HG03442 (cell line): Measurements from ENCODE around the gene ZNF692.
"Not testable (repeated sequence)": the region's sequence is repeated elsewhere in the genome, so short reads cannot be mapped to it uniquely, and the experiment has no call there.

Experiments
- ATAC-seq: cut with Tn5 transposase; IDR thresholded peaks from one replicate; pipeline ENCODE4 v1.9.1; 2021; ENCODE audit warnings: mild to moderate bottlenecking, moderate library complexity; ENCODE audit not compliant: unreplicated experiment

Gene ZNF692

DNA sequence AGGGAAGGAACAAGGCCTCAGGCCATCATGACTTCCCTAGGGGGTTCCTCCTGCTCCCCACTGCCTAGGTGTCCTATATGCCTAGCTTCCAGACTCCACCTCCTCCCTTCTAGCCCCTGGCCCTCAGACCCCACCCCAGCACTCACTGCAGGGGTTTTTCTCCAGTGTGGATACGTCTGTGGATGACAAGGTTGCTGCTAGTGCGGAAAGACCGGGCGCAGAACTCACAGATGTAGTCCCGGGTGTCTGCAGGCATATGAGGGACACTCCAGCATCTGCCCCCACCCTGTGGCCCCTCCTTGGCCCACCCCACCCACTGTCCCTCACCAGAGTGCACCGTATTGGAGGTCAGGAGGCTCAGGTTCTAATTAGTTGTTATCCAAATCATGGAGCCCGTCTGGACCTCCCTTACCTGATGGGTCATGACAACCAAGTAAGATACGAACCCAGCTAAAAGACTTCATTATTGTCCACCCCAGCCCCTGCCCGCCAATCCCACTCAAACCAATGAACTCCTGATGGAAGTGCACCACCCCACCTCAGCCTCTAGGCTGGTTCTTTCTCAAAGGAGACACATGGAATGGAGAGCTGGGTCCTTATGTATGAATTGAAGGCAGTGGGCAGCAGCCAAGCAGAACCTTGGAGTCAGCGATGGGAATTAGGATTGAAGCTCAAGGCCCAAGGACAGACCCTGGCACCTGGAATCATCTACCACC lies 8.2 kb downstream of the ZNF692 start:
- ATAC-seq = no peak

DNA sequence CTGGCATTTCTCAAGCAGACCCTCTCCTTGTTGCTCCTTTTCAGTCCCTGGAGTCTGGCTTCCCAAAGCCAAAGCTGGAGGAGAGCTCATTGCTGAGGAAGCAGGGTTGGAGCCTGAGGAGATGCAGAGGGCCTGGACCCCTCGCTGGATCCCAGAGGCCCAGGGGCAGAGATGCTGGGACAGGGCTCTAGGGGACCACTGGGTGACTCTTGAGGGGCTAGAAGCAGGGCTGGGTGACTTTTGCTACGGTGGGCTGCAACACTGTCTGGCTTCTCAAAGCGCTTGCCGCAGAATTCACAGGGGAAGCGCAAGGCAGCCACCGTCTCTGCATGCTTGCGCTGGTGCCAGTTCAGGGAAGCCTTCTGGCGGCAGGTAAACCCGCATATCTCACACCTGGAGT lies 8.8 kb downstream of the ZNF692 start:
- ATAC-seq = no peak

DNA sequence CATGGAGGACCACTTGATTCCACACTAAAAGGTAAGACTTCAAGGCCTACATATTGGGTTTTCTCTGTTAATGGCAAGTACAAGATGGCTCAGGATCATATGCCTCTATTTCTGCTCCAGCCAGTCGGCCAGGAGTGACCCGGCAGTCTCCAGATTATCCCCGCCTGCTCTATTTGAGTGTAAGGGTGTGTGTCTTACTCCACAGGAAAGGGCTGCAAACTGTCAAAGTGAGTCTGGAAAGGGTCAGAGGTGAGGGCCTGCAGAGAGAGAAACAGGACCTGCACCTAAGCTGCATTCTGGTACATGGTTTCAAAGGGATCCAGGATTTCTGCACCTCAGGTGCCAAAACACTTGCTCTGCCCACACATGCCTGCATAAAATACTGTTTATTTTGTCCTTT lies 9.2 kb downstream of the ZNF692 start:
- no peak for ATAC-seq

DNA sequence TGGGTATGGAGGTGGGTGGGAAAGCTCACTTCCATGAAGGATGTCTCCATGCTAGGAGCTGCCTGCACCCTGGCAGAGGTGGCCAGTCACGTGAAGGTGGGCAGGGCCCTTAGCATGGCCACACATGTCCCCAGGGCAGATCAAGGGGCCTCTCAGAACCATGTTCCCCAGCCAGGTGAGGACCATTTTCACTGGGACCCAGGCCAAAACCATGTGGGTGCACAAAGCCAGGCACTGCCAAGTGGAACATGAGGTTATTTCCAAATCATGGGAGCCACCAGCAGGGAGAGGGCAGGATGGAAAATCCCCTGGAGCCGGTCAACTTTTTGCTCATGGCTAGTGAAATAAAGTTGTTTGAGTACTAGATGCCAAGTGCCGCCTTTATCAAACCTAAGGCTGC lies 9.7 kb downstream of the ZNF692 start:
- no peak for ATAC-seq

DNA sequence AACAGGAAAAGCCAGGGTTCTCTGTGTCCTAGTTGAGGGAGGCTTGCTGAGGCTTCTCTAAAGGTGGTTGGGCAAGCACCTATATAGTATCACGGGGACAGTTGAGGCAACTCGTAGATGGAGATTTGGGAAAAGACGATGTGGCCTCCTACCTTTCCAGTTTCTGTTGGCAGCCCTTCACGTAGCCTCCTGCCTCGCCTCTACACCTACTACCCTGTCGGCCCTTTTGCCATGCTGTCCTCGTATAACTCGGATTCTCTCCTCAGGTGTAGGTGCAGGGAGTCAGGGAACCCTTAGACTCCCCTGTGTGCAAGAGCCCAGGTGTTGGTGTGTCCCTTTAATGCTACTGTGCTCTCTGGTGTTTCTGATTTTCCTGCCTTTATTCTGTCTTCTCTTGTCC lies 10.3 kb downstream of the ZNF692 start:
- no peak for ATAC-seq

DNA sequence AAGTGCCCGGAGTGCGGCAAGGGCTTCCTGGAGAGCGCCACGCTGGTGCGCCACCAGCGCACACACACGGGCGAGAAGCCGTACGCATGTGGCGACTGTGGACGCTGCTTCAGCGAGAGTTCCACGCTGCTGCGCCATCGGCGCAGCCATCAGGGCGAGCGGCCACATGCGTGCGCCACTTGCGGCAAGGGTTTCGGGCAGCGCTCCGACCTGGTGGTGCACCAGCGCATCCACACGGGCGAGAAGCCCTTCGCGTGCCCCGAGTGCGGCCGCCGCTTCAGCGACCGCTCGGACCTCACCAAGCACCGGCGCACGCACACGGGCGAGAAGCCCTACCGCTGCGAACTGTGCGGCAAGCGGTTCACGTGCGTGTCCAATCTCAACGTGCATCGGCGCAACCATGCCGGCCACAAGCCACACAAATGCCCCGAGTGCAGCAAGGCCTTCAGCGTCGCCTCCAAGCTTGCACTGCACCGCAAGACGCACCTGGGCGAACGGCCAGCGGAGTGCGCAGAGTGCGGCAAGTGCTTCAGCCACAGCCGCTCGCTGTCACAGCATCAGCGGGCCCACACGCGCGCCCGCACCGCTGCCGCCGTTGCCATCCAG lies 10.8 kb downstream of the ZNF692 start:
- no peak for ATAC-seq

DNA sequence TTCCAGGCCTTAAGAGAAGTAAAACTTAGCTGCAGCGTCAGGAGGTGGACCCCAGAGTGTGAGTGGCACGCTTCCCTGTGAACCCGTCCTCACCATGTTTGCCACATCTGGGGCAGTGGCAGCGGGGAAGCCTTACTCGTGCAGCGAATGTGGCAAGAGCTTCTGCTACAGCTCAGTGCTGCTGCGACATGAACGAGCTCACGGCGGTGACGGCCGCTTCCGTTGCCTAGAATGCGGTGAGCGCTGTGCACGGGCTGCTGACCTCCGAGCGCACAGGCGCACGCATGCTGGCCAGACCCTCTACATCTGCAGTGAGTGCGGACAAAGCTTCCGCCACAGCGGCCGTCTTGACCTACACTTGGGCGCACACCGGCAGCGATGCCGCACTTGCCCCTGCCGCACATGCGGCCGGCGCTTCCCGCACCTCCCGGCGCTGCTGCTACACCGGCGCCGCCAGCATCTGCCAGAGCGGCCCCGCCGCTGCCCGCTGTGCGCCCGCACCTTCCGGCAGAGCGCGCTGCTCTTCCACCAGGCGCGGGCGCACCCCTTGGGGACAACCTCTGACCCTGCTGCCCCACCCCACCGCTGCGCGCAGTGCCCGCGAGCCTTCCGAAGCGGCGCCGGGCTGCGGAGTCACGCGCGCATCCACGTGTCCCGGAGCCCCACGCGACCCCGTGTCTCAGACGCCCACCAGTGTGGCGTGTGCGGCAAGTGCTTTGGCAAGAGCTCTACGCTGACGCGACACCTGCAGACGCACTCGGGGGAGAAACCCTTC lies 11.5 kb downstream of the ZNF692 start:
- ATAC-seq = no peak

DNA sequence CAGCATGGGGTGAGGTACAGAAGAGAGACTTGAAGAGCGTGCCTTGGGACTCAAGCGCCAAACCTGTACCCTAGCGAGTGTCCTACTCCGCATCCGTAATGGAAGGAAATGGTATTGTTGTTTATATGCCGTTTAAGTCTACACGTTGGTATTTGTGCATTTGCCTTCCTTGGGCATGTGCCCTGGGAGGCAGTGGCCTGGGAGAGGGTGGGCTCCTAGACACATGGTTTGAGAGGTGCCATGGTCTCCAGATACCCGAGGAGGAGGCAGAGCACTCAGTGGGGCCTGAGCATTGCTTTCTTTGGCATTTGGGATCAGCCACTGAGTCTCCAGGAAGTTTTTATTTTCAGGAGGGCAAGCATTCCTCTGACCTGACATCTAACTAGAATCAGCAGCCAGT lies 14.4 kb downstream of the ZNF692 start:
- ATAC-seq = no peak

DNA sequence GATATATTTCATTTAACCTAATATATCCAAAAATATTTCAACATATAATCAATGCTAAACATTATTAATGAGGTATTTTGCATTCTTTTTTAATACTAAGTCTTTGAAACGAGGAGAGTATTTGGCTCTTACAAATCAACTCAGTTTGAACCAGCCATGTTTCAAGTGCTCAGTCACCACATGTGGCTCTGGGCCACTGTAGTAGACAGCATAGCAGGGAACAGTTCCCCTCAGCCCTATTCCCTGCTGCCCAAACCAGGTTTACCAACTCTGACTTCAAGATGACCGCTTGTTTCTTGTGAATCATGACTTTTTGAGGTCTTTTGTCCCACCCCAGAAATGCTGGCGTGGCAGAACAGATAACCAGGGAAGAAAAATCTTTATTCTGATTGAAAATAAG lies 15.2 kb downstream of the ZNF692 start:
- no peak for ATAC-seq

DNA sequence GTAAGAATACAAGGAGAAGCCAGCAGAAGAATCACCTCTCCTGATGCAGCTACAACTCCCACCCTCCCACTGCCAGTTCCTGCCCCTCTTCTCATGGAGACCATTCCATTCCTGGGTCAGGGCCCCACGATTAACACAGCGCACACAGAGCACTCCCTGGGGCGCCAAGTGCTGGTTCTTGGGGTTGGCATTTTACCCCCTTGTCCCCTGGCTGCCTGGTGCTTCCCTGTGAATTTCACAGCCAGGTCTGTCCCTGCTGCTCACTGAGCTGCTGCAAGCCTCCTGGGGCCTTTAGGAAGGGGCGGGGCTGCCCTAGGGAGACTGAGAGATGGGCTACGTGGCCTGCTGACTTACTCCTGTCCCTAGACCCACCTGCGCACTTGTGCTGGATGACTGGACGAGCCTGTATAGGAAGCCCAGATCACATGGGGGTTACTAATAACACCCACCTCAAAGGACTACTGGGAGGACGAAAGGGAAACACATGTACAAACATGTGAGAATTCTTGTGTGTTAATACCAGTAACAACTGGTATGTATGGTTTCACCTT lies 16.0 kb downstream of the ZNF692 start:
- ATAC-seq = peak; percentile 47

DNA sequence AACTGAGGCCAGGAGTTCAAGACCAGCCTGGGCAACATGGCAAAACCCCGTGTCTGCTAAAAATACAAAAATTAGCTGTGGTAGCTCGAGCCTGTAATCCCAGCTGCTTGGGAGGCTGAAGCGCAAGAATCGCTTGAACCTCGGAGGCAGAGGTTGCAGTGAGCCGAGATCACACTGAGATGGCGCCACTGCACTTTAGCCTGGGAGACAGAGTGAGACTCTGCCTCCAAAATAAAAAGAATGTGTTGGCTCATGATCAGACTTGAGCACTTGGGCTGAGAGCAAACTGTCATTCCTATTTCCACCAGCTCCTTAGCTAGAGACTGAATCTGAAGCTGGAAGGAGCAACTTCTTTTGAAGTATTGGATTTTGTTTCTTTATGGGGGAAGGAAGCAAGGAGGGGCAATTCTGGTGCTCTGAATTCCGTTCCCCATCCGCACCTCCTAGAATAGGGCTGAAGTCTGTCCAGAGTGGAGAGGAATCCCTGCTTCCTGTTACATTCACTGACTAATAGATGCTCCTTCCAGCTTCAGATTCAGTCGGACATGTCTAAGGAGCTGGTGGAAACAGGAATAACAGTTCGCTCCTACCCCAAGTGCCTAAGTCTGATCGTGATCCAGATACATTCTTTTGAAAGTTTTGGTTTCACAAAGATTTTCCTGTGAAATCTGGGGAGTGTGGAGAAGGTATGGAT lies 17.0 kb downstream of the ZNF692 start:
- no peak for ATAC-seq

DNA sequence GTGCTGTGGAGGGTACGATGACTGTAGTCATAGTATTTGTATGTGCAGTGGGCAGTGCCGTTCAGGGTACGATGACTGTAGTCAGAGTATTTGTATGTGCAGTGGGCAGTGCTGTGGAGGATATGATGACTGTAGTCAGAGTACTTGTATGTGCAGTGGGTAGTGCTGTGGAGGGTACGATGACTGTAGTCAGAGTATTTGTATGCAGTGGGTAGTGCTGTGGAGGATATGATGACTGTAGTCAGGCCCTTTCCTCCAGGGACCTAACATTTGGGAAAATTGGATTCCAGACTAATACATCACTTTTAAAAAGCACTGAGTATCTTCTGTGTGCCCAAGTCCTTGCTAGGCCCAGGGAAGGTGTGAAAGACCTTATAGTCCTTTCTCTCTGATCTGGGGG lies 17.9 kb downstream of the ZNF692 start:
- no peak for ATAC-seq

DNA sequence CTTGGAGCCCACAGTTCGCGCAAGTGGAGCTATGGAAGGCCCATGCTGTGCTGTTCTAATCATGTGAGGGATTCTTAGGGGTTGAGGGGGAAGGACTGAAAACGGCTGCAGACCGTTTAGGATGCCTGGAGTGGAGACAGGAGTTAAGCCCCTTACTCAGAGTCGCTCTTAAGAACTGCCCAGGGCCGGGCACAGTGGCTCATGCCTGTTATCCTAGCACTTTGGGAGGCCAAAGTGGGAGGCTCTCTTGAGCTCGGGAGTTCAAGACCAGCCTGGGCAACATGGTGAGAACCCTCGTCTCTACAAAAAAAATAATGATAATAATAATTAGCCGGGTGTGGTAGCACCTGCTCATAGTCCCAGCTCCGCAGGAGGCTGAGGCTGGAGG lies 19.7 kb downstream of the ZNF692 start:
- no peak for ATAC-seq

DNA sequence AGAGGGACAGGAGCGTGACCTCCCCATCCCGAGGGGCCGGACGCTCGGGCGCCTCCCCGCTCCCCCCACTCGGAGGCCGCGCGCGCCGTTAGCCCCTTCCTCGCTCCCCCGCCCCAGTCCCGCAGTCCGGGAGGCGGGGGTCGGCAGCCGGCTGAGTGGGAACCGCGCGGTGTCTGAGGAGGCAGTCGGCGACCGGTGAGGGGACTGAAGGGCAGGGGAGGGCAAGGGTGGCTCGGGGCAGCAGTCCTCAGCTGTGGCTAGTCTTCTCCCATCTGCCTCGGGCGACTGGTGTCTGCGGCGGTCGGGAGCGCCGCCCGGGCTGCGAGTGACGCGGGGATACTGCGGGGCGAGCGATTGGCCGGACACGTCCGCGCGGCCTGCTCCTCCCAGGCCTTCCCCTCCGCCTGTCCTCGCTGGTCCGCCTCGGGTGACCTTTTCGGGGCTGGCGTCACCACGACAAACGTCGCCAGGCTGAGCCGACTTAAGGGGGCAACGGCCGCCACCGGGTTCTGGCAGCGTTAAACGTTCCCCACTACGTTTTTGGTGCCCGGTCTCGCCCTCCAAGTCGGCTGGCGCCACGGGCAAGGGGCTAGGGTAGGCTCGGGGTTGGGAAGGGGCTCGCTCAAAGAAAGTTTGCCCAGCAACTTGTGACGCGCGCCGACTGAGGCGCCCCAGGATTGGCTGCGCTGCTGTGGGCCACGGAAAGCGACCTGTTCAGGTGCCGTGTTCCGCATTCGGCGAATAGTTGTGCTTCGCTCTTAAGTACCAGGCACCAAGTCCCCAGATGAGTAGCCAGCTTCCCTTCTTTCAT lies 20.3 kb downstream of the ZNF692 start:
- ATAC-seq = peak; percentile 48

DNA sequence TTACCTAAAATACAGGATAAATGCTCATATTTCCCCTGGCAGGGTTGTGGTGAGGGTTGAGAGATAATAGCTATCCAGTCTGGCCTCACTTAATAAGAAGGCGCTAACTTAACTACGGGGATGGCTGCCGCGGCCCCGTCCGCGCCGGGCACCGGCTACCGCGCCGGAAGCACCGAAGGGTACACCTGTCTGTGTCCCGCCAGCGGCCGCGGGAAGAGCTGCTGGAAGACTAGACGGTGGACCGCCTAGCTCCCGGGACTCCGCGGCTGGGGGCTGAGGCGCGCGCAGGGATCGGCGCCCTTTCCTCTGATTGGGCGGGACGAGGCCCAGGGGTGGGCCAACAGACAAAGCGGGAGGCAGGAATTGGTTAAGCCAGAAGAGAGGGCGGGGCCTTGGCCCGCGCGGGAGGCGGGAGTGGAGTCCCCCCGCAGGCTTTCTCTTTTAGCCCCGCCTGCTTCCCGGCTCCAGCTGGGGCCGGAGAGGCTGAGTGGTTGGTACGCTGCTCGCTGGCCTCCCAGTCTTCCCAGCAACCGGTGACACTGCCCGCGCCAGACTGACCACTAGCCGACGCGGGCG lies 21.0 kb downstream of the ZNF692 start, which contains the start of gene ZNF672:
Gene ZNF672, plus strand, starts transcription at position 444 of the 576 bp plus-strand sequence. CDS start 9,051 bp downstream, outside the sequence.
- ATAC-seq = peak; percentile 82

DNA sequence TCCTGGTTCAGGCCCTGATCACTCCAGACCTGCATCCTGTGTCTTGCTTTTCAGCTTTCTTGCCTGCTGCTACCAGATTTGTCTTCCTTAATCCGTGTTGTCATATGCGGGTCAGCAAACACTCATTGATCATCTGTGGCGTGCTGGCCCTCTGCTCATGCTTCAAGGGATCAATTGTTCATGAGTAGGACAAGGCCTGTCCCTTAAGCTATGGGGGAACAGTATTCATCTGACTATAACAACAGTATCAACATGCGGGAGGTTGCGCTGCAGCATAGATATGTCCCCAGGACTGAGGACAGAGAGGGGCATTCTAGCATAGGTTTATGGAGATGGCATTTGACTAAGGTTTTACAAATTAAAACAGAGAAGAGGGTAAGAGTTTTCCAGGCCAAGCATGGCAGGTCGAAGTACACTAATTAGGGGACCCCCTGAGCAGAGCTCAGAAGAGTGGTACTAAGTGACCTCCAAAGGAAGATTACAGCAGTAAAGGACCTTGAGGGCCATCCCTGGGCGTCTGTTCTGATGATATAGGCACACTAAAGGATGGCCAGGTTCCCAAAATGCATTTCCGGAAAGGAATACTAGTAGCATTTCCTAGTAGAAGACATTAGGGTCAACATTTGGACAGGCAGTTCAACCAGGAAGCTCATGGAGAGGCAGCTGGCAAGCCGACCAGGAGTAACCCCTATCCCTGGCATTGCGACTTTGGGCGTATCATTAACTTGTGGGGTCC lies 21.7 kb downstream of the ZNF692 start:
- ATAC-seq = no peak

DNA sequence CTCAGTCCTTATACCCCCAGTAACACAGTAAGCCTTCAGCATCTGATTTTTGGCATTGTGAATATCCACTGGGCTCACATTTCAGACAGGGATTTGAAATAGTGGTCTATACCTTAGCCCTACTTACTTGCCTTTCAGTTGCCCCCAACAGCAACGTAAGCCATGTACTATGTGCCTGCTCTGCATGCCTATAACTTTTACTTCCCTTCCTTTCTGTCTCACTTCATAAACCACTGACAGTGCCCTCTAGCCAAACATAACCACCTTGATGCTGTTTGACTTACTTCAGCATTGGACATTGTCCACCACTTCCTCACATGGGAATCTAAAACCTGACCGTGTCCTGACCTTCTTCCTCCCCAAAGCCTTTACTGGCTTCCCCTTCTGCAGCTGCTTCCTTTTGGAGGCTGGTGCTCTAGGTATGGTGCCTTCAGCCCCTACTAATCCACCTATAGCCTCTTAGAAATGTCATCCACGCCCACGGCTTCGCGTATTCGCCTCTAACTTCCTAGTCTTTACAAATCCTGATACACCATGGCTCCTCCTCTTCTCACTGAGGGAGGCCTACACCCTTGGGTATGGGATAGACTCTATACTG lies 24.4 kb downstream of the ZNF692 start:
- ATAC-seq = no peak

DNA sequence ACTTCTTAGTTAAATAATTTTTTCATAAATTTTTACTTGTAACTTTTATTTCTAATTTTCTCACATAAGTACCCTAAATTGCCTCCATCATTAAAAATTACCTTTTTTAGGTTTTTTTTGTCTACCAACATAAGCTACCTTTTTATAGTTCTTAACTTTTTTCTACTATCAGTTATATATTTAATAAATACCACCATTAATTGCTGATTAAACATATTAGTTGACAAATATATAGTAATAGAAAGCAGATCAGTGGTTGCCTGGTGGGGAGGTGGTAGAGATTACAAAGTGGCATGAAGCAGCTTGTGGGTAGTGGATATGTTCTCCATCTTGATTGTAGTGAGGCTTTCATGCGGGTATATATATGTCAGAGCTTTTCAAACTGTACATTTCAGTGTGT lies 27.0 kb downstream of the ZNF692 start:
- no peak for ATAC-seq

DNA sequence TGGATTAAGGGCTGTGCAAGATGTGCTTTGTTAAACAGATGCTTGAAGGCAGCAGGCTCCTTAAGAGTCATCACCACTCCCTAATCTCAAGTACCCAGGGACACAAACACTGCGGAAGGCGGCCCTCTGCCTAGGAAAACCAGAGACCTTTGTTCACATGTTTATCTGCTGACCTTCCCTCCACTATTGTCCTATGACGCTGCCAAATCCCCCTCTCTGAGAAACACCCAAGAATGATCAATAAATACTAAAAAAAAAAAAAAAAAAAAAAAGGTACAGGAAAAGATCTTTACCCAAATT lies 28.2 kb downstream of the ZNF692 start:
- not testable (repeated sequence) for ATAC-seq
